ENCODE measurements around the gene ELK1.

- TF ChIP-seq SMC3 (IDR thresholded peaks at IDR 0.05; ENCODE audit: low read depth, low read length) (no peak), CTCF (conservative IDR thresholded peaks at IDR 0.05; ENCODE audit: low read depth, low read length) (no peak), CEBPB (IDR thresholded peaks at IDR 0.05; ENCODE audit: low read depth, low read length) (no peak), POLR2A (IDR thresholded peaks at IDR 0.05; ENCODE audit: low read depth, low read length) (no peak), RAD21 (IDR thresholded peaks at IDR 0.05; ENCODE audit: low read length) (no peak), BHLHE40 (IDR thresholded peaks at IDR 0.05; ENCODE audit: low read depth, low read length) (no peak), FOS (IDR thresholded peaks at IDR 0.05; ENCODE audit: low read depth, low read length) (no peak), USF2 (IDR thresholded peaks at IDR 0.05; ENCODE audit: low read depth, low read length) (no peak), MAZ (IDR thresholded peaks at IDR 0.05; ENCODE audit: borderline replicate concordance, low read depth, low read length) (no peak), MXI1 (IDR thresholded peaks at IDR 0.05; ENCODE audit: borderline replicate concordance, low read depth, low read length) (no peak), RFX5 (IDR thresholded peaks at IDR 0.05; ENCODE audit: low read depth, low read length) (no peak), NFE2L2 (IDR thresholded peaks at IDR 0.05; ENCODE audit: low read depth, low read length) (no peak), ELK1 (IDR thresholded peaks at IDR 0.05; ENCODE audit: borderline replicate concordance, low read depth, low read length) (no peak), MAFK (IDR thresholded peaks at IDR 0.05; ENCODE audit: low read depth, low read length) (no peak)
These were observed 18.7 kb downstream of the ELK1 start for GRCh38 chrX:47631676-47632075.

Measured in IMR-90 (cell line).